Measurements from ENCODE around the gene PRLHR. TPM values are rescaled to one million over a fixed set of nuclear protein-coding genes. Genes with fewer than 3 reads are reported as not detected.

PRLHR gene
- total and polyA plus RNA-seq, 2 of the 13 experiments (the other 11 are each of a cell fraction or from before 2014, with no cell fraction given): not detected

- TF ChIP-seq TFE3 (CRISPR knock-in tag; IDR thresholded peaks at IDR 0.05) (peak; percentile 52; the same call in 1 of the 2 replicates), ATRX (CRISPR knock-in tag; IDR thresholded peaks at IDR 0.05; ENCODE audit: borderline replicate concordance) (no peak), ZNF775 (CRISPR knock-in tag; IDR thresholded peaks at IDR 0.05; ENCODE audit: borderline replicate concordance) (no peak), RAD21 (CRISPR knock-in tag; IDR thresholded peaks at IDR 0.05) (no peak), MTA3 (CRISPR knock-in tag; IDR thresholded peaks at IDR 0.05) (no peak), ZNF564 (CRISPR knock-in tag; IDR thresholded peaks at IDR 0.05) (0 out of 2 replicates have a peak, but pooled peaks have one; percentile 44), SRSF9 (IDR thresholded peaks at IDR 0.05; ENCODE audit: borderline replicate concordance, insufficient read depth, low read depth, low read length, poor library complexity, severe bottlenecking) (no peak), HDAC2 (CRISPR knock-in tag; IDR thresholded peaks at IDR 0.05) (no peak), HES4 (CRISPR knock-in tag; IDR thresholded peaks at IDR 0.05; ENCODE audit: borderline replicate concordance) (peak; percentile 63; the same call in 1 of the 2 replicates), RBFOX2 (IDR thresholded peaks at IDR 0.05; ENCODE audit: low read depth, low read length) (no peak), ZNF549 (CRISPR knock-in tag; IDR thresholded peaks at IDR 0.05) (no peak), JUN (CRISPR knock-in tag; IDR thresholded peaks at IDR 0.05) (no peak), MZF1 (CRISPR knock-in tag; IDR thresholded peaks at IDR 0.05; ENCODE audit: borderline replicate concordance) (no peak), ZNF770 (CRISPR knock-in tag; IDR thresholded peaks at IDR 0.05) (no peak), ZSCAN20 (CRISPR knock-in tag; IDR thresholded peaks at IDR 0.05; ENCODE audit: borderline replicate concordance) (no peak), DNMT1 (CRISPR knock-in tag; IDR thresholded peaks at IDR 0.05) (0 out of 2 replicates have a peak, but pooled peaks have one; percentile 20)
- TF ChIP-seq, protein P1, sequence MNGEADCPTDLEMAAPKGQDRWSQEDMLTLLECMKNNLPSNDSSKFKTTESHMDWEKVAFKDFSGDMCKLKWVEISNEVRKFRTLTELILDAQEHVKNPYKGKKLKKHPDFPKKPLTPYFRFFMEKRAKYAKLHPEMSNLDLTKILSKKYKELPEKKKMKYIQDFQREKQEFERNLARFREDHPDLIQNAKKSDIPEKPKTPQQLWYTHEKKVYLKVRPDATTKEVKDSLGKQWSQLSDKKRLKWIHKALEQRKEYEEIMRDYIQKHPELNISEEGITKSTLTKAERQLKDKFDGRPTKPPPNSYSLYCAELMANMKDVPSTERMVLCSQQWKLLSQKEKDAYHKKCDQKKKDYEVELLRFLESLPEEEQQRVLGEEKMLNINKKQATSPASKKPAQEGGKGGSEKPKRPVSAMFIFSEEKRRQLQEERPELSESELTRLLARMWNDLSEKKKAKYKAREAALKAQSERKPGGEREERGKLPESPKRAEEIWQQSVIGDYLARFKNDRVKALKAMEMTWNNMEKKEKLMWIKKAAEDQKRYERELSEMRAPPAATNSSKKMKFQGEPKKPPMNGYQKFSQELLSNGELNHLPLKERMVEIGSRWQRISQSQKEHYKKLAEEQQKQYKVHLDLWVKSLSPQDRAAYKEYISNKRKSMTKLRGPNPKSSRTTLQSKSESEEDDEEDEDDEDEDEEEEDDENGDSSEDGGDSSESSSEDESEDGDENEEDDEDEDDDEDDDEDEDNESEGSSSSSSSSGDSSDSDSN (CRISPR knock-in tag; IDR thresholded peaks at IDR 0.05): no peak
- TF ChIP-seq, protein P2, sequence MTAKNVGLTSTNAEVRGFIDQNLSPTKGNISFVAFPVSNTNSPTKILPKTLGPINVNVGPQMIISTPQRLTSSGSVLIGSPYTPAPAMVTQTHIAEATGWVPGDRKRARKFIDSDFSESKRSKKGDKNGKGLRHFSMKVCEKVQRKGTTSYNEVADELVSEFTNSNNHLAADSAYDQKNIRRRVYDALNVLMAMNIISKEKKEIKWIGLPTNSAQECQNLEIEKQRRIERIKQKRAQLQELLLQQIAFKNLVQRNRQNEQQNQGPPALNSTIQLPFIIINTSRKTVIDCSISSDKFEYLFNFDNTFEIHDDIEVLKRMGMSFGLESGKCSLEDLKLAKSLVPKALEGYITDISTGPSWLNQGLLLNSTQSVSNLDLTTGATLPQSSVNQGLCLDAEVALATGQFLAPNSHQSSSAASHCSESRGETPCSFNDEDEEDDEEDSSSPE (CRISPR knock-in tag; IDR thresholded peaks at IDR 0.05): no peak
- TF ChIP-seq, protein P3, sequence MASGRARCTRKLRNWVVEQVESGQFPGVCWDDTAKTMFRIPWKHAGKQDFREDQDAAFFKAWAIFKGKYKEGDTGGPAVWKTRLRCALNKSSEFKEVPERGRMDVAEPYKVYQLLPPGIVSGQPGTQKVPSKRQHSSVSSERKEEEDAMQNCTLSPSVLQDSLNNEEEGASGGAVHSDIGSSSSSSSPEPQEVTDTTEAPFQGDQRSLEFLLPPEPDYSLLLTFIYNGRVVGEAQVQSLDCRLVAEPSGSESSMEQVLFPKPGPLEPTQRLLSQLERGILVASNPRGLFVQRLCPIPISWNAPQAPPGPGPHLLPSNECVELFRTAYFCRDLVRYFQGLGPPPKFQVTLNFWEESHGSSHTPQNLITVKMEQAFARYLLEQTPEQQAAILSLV (CRISPR knock-in tag; IDR thresholded peaks at IDR 0.05; ENCODE audit: borderline replicate concordance): no peak
Observed at GRCh38 chr10:118595598-118596425, at the start of gene PRLHR (continued).

Measured in HepG2 (cell line).